GM18505 (cell line): ENCODE results near the gene KIAA1217.

Source experiments
- ATAC-seq: cut with Tn5 transposase; IDR thresholded peaks from one replicate; pipeline ENCODE4 v1.9.1; 2021; ENCODE audit not compliant: unreplicated experiment
- POLR2A ChIP-seq: IDR thresholded peaks from 4 replicates; pipeline ENCODE4 v1.6.1; 2011; ENCODE audit warnings: borderline replicate concordance; ENCODE audit not compliant: insufficient read depth, insufficient read length; ENCODE audit errors: extremely low read depth

Gene KIAA1217

GRCh38 chr10:24303522-24304310, 94.8 kb downstream of the KIAA1217 start:
- no peak for ATAC-seq
- TF ChIP-seq POLR2A, result no peak

DNA sequence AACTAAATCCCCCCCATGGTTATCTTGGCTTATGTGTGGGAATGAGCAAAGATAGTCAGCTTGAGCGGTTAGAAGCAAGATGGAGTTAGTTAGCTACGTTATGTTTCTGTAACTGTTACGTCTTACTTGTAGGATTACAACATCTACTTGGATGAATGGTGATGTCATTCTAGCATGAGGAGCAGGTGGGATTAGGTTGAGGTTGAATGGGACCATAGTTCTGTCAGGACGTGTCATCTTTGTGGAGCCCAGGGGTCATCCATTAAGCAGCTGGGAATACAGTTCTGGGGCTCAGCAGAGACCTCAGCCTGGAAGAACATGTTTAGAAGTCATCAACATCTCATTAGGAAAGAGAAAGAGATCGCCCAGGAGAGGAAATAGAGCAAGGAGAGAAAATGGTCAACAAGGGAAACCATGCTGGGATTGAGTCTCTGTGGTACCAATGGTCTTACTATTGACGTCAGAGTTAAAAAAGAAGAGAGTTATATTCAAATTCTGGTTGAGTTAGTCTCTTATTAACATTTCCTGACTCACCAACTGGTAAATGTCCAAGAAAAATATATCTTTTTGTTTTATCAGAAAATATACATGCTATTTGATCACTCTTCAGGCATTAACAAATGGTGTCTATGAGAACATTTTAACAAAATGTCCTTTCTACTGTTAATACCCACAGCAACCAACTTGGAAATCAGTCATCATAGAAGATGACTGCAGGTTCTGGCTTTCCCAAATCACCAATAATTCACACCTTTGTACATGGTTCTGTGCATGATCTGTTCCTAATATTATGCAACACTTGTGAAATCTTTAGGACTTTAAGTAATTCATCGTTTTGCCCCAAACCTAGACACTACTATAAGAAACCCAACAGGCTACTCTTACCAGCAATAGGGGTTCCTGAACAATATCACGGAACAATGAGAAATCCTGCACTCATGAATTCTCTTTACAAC, 96.9 kb downstream of the KIAA1217 start:
- no peak for TF ChIP-seq POLR2A
- ATAC-seq, result no peak

GRCh38 chr10:24306507-24306875, 97.6 kb downstream of the KIAA1217 start:
- ATAC-seq, result no peak
- no peak for TF ChIP-seq POLR2A

DNA sequence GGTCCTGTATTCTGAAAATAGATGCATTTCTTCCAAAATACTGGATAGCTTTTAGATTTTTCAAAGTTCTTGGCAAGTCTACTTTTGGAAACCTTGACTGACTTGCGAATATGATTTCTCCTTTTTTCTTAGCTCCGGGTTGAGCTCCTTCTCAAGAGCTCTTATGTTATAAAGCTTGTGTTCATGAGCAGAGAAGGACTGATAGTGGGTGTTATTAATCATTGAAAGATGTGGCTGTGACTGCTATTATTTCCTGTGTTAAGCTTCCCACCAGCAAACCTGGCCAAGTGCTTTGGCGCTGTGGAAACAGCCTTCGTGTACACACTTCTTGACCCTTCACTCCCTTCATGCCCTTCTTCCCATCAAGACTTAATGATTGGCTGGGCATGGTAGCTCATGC, 98.2 kb downstream of the KIAA1217 start:
- TF ChIP-seq POLR2A, result no peak
- no peak for ATAC-seq

DNA sequence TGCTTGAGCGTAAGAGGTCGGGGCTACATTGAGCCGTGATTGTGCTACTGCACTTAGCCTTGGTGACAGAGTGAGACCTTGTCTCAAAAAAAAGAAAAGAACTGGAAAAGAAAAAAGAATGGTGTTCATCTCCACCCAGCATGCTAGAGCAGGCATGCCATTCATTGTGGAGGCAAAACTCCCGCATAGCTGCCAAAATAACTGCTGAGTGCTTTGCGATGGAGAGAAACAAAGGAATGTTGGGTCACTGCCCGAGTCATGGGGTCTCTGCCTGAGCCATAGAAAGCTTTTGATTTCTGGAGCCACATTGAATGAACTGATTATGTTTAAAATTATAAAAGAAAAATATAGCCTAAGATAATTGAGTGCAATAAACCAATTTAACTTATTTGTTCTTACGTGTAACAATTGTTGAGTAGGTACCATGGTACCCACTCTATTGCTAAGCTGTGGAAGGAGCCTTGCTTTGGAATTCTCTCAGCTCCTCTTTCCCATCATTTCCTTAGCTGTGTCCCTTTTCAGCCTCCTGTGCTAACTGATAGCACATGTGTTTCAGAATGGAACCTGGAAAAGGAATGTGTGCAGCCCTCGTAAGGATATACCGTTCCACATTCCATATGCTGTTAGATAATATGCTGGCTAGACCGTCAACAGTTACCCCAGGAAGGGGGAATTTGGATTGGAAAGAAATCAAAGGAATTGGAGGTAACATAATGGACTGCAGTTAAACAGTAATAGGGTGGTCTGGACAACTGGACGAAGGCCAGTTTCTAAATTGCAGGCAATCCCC, 99.0 kb downstream of the KIAA1217 start:
- TF ChIP-seq POLR2A, result no peak
- ATAC-seq, result no peak

- TF ChIP-seq POLR2A, result no peak
- no peak for ATAC-seq
Measured at GRCh38 chr10:24310104-24310503, 101.2 kb downstream of the KIAA1217 start.

- no peak for ATAC-seq
- TF ChIP-seq POLR2A, result no peak
Measured at GRCh38 chr10:24311888-24312287, 103.0 kb downstream of the KIAA1217 start.

DNA sequence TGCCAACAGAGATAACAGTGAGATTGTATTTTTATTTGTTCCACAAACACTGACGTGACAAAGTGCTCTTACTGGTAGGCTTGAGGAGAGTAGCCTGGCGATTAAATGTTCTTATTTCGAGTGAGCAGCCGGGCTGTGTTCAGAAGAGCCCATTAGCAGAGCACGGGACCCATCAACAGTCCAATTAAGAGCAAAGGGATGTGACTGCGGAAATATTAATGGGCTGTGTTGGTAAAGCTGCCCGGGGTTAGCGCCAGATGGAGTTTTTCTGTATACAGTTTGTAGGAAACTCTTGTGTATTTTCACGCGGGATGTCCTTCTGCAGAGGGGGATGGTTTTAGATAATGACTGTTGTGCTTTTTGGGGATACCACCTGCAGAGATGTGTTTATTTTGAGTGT, 104.3 kb downstream of the KIAA1217 start:
- ATAC-seq, result no peak

DNA sequence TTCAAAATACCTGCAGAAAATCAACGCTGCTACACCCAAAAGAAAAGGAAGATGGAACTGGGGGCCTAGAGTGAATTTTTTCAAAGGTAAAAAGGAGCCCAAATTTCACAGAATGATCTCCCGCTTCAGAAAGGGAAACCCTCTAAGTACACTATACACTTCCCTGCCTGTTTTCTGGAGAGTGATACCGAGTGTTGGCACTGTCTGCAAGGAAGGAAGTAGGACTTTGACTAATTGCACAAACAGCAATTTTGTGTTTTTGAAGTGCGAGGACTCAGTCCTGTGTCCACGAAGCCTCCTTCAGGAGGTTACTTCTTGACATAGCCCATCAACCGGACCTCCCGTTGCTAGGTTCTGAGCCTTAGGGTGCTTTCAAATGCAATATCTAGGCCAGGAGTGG, 106.3 kb downstream of the KIAA1217 start:
- no peak for TF ChIP-seq POLR2A
- no peak for ATAC-seq

More for the DNA sequence above, 104.3 kb downstream of the KIAA1217 start:
- no peak for TF ChIP-seq POLR2A

GRCh38 chr10:24318517-24318916, 109.6 kb downstream of the KIAA1217 start:
- TF ChIP-seq POLR2A, result no peak
- ATAC-seq, result no peak

DNA sequence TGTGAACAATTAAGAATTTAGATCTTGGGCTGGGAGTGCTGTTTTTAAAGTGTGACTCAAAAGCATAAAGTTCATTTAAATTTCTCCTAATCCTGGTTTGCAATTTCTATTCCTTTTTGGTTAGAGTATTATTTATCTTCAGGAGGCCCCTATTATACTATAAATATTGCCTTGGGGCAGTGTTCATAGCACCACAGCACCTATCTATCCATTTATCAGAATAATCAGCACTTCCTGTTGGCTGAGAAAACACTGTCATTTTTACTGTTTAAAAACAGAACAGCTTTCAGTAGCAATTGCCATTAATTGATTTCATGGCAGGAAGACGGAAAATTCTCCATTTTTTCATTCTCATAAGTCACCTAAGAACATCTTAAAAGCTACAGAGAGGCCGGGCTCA, 111.4 kb downstream of the KIAA1217 start:
- TF ChIP-seq POLR2A, result no peak
- ATAC-seq, result no peak

DNA sequence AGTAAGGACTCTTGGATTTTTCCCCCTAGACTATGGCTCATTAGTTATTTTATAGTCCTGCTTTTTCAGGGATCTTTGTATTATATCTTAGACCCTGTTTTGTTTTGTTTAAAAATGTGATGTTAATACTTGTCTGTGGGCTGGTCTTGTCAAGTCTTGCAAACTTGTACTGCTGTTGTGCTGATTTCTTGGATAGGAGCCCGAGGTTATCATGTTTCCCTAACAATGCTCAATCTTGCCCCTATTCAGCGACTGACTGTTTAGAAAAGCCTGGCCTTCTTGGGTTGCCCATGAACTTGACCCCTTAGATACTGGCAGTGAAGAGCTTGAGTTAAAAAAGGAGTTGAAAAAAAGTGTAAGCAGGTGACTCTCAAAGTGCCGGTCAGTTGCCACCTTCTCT, 115.7 kb downstream of the KIAA1217 start:
- no peak for ATAC-seq
- TF ChIP-seq POLR2A, result no peak

DNA sequence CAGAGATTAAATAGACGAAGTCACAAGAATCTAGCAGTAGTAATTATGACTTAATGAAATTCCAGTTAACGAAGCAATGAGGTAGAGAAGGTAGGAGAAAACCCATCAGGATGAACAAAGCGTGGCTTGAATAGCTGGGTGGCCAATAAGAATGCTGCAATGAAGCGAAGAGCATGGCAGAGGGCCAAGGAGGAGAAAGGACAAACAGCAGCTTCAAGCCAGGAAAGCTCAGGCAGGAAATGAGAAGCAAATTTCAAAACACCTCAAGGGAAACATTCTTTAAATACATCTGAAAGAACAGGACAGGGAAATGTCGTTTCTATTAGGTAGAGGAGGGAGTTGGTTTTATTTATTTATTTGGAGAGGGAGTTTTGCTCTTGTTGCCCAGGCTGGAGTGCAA, 122.5 kb downstream of the KIAA1217 start:
- TF ChIP-seq POLR2A, result no peak
- ATAC-seq, result no peak

DNA sequence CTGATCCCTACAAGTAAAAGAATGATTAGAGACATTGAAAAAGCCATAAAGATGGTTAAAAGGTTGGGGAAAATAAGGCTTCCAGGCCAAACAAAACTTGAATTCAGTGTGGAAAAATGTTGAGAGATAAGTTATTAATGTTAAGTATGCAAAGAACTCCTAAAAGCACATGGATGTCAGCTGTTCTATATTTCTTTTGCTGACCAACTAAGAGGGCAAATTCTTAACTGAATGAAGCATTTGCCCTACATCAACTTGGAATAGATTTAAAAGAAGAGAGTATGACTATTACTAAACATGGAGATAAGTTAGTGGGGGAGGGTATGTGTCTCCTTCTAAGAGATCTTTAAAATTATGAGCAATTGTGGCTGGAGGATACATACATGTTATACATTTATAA, 124.8 kb downstream of the KIAA1217 start:
- no peak for ATAC-seq
- no peak for TF ChIP-seq POLR2A
